Natural killer cell treated with Interleukin-12 subunit alpha and Interleukin-12 subunit beta and Interleukin-15 and Interleukin-18, amount 100 ng/mL, for 72 hours (primary cell): Measurements from ENCODE around the gene ITGA4. TPM values are rescaled to one million over a fixed set of nuclear protein-coding genes. Genes with fewer than 3 reads are reported as not detected.
"Not testable (repeated sequence)": the region's sequence is repeated elsewhere in the genome, so short reads cannot be mapped to it uniquely, and the experiment has no call there.

Source experiments
- ATAC-seq, 2 donors: fragments of 150-1000 bp; cut with Tn5 transposase in 1 of 2; sonication (Bioruptor Pico), chemical (Tn5 transposase) in 1 of 2; 2 replicates each; pipeline ENCODE4 v1.10.0; 2021
- DNase-seq: peaks from one replicate; pipeline ENCODE4 v3.0.0; 2022; ENCODE audit warnings: low spot score
- H3K27ac Mint-ChIP-seq, 2 donors: 1 replicate in 1 of 2; 2 replicates in 1 of 2; pipeline ENCODE4 v1.8.0; 2022; ENCODE audit warnings: mixed read lengths in 2 of 2, mild to moderate bottlenecking in 1 of 2, moderate library complexity in 1 of 2
- H3K27me3 Mint-ChIP-seq, 2 donors: 1 replicate in 1 of 2; 2 replicates in 1 of 2; pipeline ENCODE4 v1.8.0; 2022; ENCODE audit warnings: mixed read lengths in 2 of 2
- H3K36me3 Mint-ChIP-seq: one replicate; pipeline ENCODE4 v1.8.0; 2022; ENCODE audit warnings: mixed read lengths
- H3K4me1 Mint-ChIP-seq, 2 donors: 1 replicate in 1 of 2; 2 replicates in 1 of 2; pipeline ENCODE4 v1.8.0; 2022; ENCODE audit warnings: low read depth in 2 of 2, mixed read lengths in 2 of 2, mild to moderate bottlenecking in 1 of 2
- H3K4me3 Mint-ChIP-seq: one replicate; pipeline ENCODE4 v1.8.0; 2022; ENCODE audit warnings: mixed read lengths
- H3K9me3 Mint-ChIP-seq: 2 replicates; pipeline ENCODE4 v1.8.0; 2022; ENCODE audit warnings: mixed read lengths
- total RNA-seq, 2 donors: library from RNA; stranded (reverse); gene quantifications; one replicate each; pipeline ENCODE4 v1.2.3, GENCODE V29; 2022

Gene ITGA4
- total RNA-seq, 2 donors from 2014 or later: 52.1 to 147 TPM

GRCh38 chr2:181441670-181442069, 15.5 kb upstream of the ITGA4 start:
- H3K9me3 Mint-ChIP-seq: no peaks in the 10 kb centered on the region
- DNase-seq: no peak
- H3K27me3 Mint-ChIP-seq: no peaks in the 10 kb centered on the region
- no peak overlapping the region for H3K27ac Mint-ChIP-seq
- no peak for ATAC-seq
- no peaks in the 10 kb centered on the region for H3K36me3 Mint-ChIP-seq
- H3K4me1 Mint-ChIP-seq: peaks cover 0 to 18% of the 10 kb centered on the region in 2 donors
- no peak overlapping the region for H3K4me3 Mint-ChIP-seq

- Mint-ChIP-seq H3K9me3 (no peaks in the 10 kb centered on the region), H3K36me3 (no peaks in the 10 kb centered on the region), H3K4me1 (peaks cover 5 to 27% of the 10 kb centered on the region in 2 donors), H3K27me3 (no peaks in the 10 kb centered on the region), H3K4me3 (peak overlapping the region; percentile 26), H3K27ac (no peak overlapping the region)
- DNase-seq (no peak), ATAC-seq (no peak)
Observed at GRCh38 chr2:181444654-181445053, 12.5 kb upstream of the ITGA4 start.

GRCh38 chr2:181446985-181447384, 10.2 kb upstream of the ITGA4 start:
- Mint-ChIP-seq H3K36me3 (no peaks in the 10 kb centered on the region), H3K4me3 (peak overlapping the region; percentile 63), H3K4me1 (peaks cover 5 to 27% of the 10 kb centered on the region in 2 donors), H3K9me3 (no peaks in the 10 kb centered on the region), H3K27me3 (no peaks in the 10 kb centered on the region), H3K27ac (peak overlapping the region; percentile 53 to 65)
- DNase-seq (no peak), ATAC-seq (peak in 1 of 2 donors; percentile 69)

- not testable (repeated sequence) for H3K27ac Mint-ChIP-seq, DNase-seq, ATAC-seq, H3K9me3 Mint-ChIP-seq, H3K27me3 Mint-ChIP-seq, H3K4me3 Mint-ChIP-seq, H3K36me3 Mint-ChIP-seq
- peaks cover 7 to 29% of the 10 kb centered on the region in 2 donors for H3K4me1 Mint-ChIP-seq
Observed at GRCh38 chr2:181449278-181449677, 7.9 kb upstream of the ITGA4 start.

GRCh38 chr2:181454686-181455450, 2.3 kb upstream of the ITGA4 start:
- Mint-ChIP-seq H3K27ac (peak overlapping the region; percentile 94 to 97), H3K4me1 (peaks cover 46 to 48% of the 10 kb centered on the region in 2 donors), H3K4me3 (peak overlapping the region; percentile 96), H3K9me3 (no peaks in the 10 kb centered on the region), H3K36me3 (peaks cover 16% of the 10 kb centered on the region), H3K27me3 (no peaks in the 10 kb centered on the region)
- ATAC-seq (no peak), DNase-seq (no peak)

GRCh38 chr2:181456660-181457120, 496 bp upstream of the ITGA4 start:
- DNase-seq (peak; percentile 91), ATAC-seq (peak; percentile 88 to 93)
- Mint-ChIP-seq H3K4me3 (peak overlapping the region; percentile 96), H3K27me3 (no peaks in the 10 kb centered on the region), H3K9me3 (no peaks in the 10 kb centered on the region), H3K36me3 (peaks cover 20% of the 10 kb centered on the region), H3K27ac (peak overlapping the region; percentile 94 to 97), H3K4me1 (peaks cover 58 to 65% of the 10 kb centered on the region in 2 donors)

DNA sequence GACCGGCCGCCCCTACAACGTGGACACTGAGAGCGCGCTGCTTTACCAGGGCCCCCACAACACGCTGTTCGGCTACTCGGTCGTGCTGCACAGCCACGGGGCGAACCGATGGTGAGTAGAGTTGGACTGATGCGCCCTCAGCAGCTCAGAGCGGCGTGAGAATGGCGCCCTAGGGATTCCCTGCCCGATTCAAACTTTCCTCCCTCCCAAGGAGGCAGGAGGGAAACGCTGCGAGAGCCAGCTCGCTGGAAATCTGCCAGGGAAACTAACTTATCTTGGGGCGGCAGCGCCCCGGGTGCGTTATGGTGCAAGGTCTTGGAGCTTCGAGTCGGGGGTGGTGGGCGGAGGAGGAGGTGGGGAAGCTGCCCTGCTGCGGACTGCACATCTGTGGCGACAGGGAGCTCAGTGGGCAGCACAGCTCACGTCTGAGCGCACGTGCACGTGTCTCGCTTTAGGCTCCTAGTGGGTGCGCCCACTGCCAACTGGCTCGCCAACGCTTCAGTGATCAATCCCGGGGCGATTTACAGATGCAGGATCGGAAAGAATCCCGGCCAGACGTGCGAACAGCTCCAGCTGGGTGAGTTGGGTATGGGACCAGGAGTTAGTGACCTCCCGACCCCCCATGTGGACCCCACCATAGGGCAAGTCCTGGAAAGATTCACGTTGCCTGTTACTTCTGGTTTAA, 697 bp downstream of the ITGA4 start:
- Mint-ChIP-seq H3K4me1 (peaks cover 66 to 76% of the 10 kb centered on the region in 2 donors), H3K36me3 (peaks cover 23% of the 10 kb centered on the region), H3K9me3 (no peaks in the 10 kb centered on the region), H3K27ac (peak overlapping the region; percentile 94 to 97), H3K4me3 (peak overlapping the region; percentile 96), H3K27me3 (no peaks in the 10 kb centered on the region)
- ATAC-seq (peak; percentile 49 to 53), DNase-seq (peak; percentile 65)

DNA sequence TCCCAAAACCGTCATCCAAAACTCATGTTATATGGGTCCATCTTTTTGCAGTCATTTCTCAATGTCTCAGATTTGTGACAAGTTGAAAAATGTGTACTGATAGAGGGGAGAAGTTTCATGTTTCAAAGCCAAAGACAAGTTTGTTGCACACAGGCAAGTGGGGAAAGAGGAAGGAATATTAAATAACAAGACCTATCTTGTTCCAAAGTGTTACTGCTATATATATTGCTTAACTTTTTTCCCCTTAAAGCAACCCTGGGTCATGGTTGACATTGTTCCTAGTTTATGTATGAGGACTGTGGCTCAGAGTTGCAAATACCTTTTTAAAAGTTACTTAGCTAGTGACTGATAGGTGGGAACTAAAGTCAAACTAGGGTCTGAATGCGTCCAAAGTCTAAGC, 1.7 kb downstream of the ITGA4 start:
- peaks cover 33% of the 10 kb centered on the region for H3K36me3 Mint-ChIP-seq
- H3K27me3 Mint-ChIP-seq: no peaks in the 10 kb centered on the region
- H3K9me3 Mint-ChIP-seq: peaks cover under 1% of the 10 kb centered on the region
- peak overlapping the region; percentile 96 for H3K4me3 Mint-ChIP-seq
- no peak for DNase-seq
- no peak for ATAC-seq
- H3K27ac Mint-ChIP-seq: peak overlapping the region; percentile 94 to 97
- peaks cover 76 to 86% of the 10 kb centered on the region in 2 donors for H3K4me1 Mint-ChIP-seq

- Mint-ChIP-seq H3K4me3 (peak overlapping the region; percentile 96), H3K4me1 (peaks cover 78 to 87% of the 10 kb centered on the region in 2 donors), H3K9me3 (peaks cover 3% of the 10 kb centered on the region), H3K27ac (peak overlapping the region; percentile 94 to 97), H3K36me3 (peaks cover 41% of the 10 kb centered on the region), H3K27me3 (no peaks in the 10 kb centered on the region)
- no peak for ATAC-seq
- no peak for DNase-seq
Observed at GRCh38 chr2:181459621-181460021, 2.4 kb downstream of the ITGA4 start.

GRCh38 chr2:181461056-181461997, 4.1 kb downstream of the ITGA4 start:
- H3K4me3 Mint-ChIP-seq: peak overlapping the region; percentile 96
- no peak for ATAC-seq
- DNase-seq: no peak
- H3K27ac Mint-ChIP-seq: peak overlapping the region; percentile 94 to 97
- H3K9me3 Mint-ChIP-seq: peaks cover 3% of the 10 kb centered on the region
- no peaks in the 10 kb centered on the region for H3K27me3 Mint-ChIP-seq
- peaks cover 41% of the 10 kb centered on the region for H3K36me3 Mint-ChIP-seq
- peaks cover 71 to 84% of the 10 kb centered on the region in 2 donors for H3K4me1 Mint-ChIP-seq

DNA sequence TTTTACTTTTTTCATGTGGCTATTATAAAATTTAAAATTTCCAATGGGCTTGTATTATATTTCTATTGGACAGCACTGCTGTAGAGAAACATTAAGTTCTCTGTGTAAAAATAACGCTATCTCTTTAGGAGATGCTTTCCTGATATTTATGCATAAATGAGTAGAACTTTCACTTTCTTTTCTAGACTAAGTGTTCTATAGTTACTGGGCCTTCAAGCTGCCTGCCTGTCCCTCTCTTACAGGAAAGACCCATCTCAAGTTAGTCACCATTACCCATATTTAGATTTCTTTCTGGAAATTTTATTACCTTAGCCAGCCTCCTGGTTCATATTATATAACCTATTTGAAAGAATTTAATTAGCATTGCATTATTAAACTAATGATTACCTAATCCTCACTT, 4.8 kb downstream of the ITGA4 start:
- ATAC-seq (peak in 1 of 2 donors; percentile 26), DNase-seq (no peak)
- peaks cover 3% of the 10 kb centered on the region for H3K9me3 Mint-ChIP-seq
- peaks cover 41% of the 10 kb centered on the region for H3K36me3 Mint-ChIP-seq
- H3K27me3 Mint-ChIP-seq: no peaks in the 10 kb centered on the region
- peak overlapping the region; percentile 96 for H3K4me3 Mint-ChIP-seq
- H3K27ac Mint-ChIP-seq: peak overlapping the region; percentile 94 to 97
- peaks cover 66 to 79% of the 10 kb centered on the region in 2 donors for H3K4me1 Mint-ChIP-seq

DNA sequence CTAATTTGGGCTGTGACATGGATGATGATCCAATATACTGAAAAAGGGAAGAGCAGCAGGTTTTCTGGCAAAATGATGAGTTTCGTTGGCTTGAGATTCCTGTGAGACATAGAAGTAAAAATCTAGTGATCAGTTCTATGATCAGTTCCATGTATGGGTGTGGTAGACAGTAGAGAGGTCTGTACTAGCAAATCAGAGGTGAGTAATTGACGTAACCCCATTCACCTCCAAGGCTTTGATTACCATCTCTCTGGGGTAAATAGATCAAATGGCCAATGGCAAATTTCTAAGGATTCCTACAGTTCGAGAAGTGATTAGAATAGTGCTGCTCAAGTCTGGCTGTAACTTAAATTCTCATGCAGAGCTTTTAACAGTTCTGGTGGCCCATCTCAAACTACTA, 6.4 kb downstream of the ITGA4 start:
- Mint-ChIP-seq H3K27me3 (no peaks in the 10 kb centered on the region), H3K9me3 (peaks cover 3% of the 10 kb centered on the region), H3K27ac (peak overlapping the region; percentile 94 to 97), H3K4me3 (peak overlapping the region; percentile 96), H3K4me1 (peaks cover 72 to 91% of the 10 kb centered on the region in 2 donors), H3K36me3 (peaks cover 36% of the 10 kb centered on the region)
- DNase-seq (no peak), ATAC-seq (no peak)

GRCh38 chr2:181464966-181465365, 7.8 kb downstream of the ITGA4 start:
- Mint-ChIP-seq H3K4me1 (peaks cover 63 to 86% of the 10 kb centered on the region in 2 donors), H3K9me3 (peaks cover 3% of the 10 kb centered on the region), H3K4me3 (peak overlapping the region; percentile 66), H3K27ac (peak overlapping the region; percentile 94 to 97), H3K27me3 (no peaks in the 10 kb centered on the region), H3K36me3 (peaks cover 23% of the 10 kb centered on the region)
- DNase-seq (no peak), ATAC-seq (no peak)
